Activated T-cell treated with anti-CD3 and anti-CD28 coated beads, Interleukin-2, amount 50 U/mL, for 24 hours (primary cell): ENCODE results near the gene IFT88.
A peak's percentile ranks its signal among the peaks of the same experiment; 100 is the strongest.

Source experiments
- DNase-seq: peaks from one replicate; pipeline ENCODE4 v3.0.0-alpha.2; 2020
- H3K27ac Mint-ChIP-seq: 2 replicates; pipeline ENCODE4 v1.8.0; 2020; ENCODE audit warnings: mild to moderate bottlenecking, mixed read lengths
- H3K27me3 Mint-ChIP-seq: 2 replicates; pipeline ENCODE4 v1.8.0; 2020; ENCODE audit warnings: mixed read lengths
- H3K36me3 Mint-ChIP-seq: 2 replicates; pipeline ENCODE4 v1.8.0; 2020; ENCODE audit warnings: low read depth, mixed read lengths
- H3K4me1 Mint-ChIP-seq: 2 replicates; pipeline ENCODE4 v1.8.0; 2020; ENCODE audit warnings: low read depth, mixed read lengths
- H3K4me3 Mint-ChIP-seq: 2 replicates; pipeline ENCODE4 v1.8.0; 2020; ENCODE audit warnings: mild to moderate bottlenecking, moderate library complexity, mixed read lengths
- H3K9me3 Mint-ChIP-seq: 2 replicates; pipeline ENCODE4 v1.8.0; 2020; ENCODE audit warnings: mixed read lengths

Gene IFT88

GRCh38 chr13:20702915-20703779 lies 136.2 kb downstream of the IFT88 start, which contains the start of gene IL17D:
TSS of gene IL17D (plus strand) at chr13:20703699. CDS start at chr13:20704002, 303 bp downstream.
- peaks cover 22% of the 10 kb centered on the region for H3K4me1 Mint-ChIP-seq
- H3K9me3 Mint-ChIP-seq: no peaks in the 10 kb centered on the region
- peaks cover 33% of the 10 kb centered on the region for H3K27me3 Mint-ChIP-seq
- peak within 1 kb of the TSS; percentile 80 for H3K27ac Mint-ChIP-seq
- peaks cover 2% of the 10 kb centered on the region for H3K36me3 Mint-ChIP-seq
- DNase-seq: peak; percentile 72
- H3K4me3 Mint-ChIP-seq: peak within 1 kb of the TSS; percentile 88

DNA sequence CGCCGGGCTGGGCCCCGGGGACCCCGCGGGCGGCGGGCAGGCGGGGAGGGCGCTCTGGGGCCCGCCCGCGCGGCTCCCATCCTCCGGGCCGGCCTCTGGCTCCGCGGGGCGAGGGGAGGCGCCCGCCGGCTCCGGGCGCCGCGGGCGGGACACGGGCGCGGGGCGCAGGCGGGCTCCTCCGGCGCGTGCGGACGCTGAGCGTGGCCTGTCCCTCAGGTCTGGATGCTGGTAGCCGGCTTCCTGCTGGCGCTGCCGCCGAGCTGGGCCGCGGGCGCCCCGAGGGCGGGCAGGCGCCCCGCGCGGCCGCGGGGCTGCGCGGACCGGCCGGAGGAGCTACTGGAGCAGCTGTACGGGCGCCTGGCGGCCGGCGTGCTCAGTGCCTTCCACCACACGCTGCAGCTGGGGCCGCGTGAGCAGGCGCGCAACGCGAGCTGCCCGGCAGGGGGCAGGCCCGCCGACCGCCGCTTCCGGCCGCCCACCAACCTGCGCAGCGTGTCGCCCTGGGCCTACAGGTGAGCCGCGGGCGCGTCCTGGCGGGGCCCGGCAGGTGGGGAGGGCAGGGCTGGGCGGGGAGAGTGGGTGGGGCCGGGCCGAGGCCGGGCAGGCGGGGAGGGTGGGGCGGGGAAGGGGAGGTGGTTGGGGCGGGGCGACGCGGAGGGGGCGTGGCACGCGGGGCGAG lies 137.0 kb downstream of the IFT88 start:
- DNase-seq: peak; percentile 87
- no peaks in the 10 kb centered on the region for H3K9me3 Mint-ChIP-seq
- peaks cover 30% of the 10 kb centered on the region for H3K27me3 Mint-ChIP-seq
- peaks cover 22% of the 10 kb centered on the region for H3K4me1 Mint-ChIP-seq
- no peak overlapping the region for H3K4me3 Mint-ChIP-seq
- peaks cover 2% of the 10 kb centered on the region for H3K36me3 Mint-ChIP-seq
- H3K27ac Mint-ChIP-seq: no peak overlapping the region

- H3K36me3 Mint-ChIP-seq: peaks cover 2% of the 10 kb centered on the region
- H3K4me1 Mint-ChIP-seq: peaks cover 29% of the 10 kb centered on the region
- no peaks in the 10 kb centered on the region for H3K9me3 Mint-ChIP-seq
- peak overlapping the region; percentile 60 for H3K4me3 Mint-ChIP-seq
- peaks cover 27% of the 10 kb centered on the region for H3K27me3 Mint-ChIP-seq
- no peak for DNase-seq
- H3K27ac Mint-ChIP-seq: no peak overlapping the region
Measured at GRCh38 chr13:20704459-20705069, 137.6 kb downstream of the IFT88 start.

GRCh38 chr13:20706661-20707060 lies 139.7 kb downstream of the IFT88 start:
- Mint-ChIP-seq H3K4me1 (peaks cover 24% of the 10 kb centered on the region), H3K4me3 (no peak overlapping the region), H3K27ac (no peak overlapping the region), H3K36me3 (peaks cover 2% of the 10 kb centered on the region), H3K27me3 (peaks cover 8% of the 10 kb centered on the region), H3K9me3 (no peaks in the 10 kb centered on the region)
- no peak for DNase-seq

GRCh38 chr13:20708216-20708615 lies 141.3 kb downstream of the IFT88 start:
- Mint-ChIP-seq H3K27me3 (peaks cover 12% of the 10 kb centered on the region), H3K27ac (no peak overlapping the region), H3K36me3 (peaks cover 1% of the 10 kb centered on the region), H3K9me3 (no peaks in the 10 kb centered on the region), H3K4me3 (no peak overlapping the region), H3K4me1 (peaks cover 12% of the 10 kb centered on the region)
- no peak for DNase-seq

- peaks cover 11% of the 10 kb centered on the region for H3K4me1 Mint-ChIP-seq
- no peaks in the 10 kb centered on the region for H3K36me3 Mint-ChIP-seq
- no peak overlapping the region for H3K4me3 Mint-ChIP-seq
- no peaks in the 10 kb centered on the region for H3K9me3 Mint-ChIP-seq
- no peak overlapping the region for H3K27ac Mint-ChIP-seq
- no peak for DNase-seq
- peaks cover 18% of the 10 kb centered on the region for H3K27me3 Mint-ChIP-seq
Measured at GRCh38 chr13:20709369-20709768, 142.4 kb downstream of the IFT88 start.

DNA sequence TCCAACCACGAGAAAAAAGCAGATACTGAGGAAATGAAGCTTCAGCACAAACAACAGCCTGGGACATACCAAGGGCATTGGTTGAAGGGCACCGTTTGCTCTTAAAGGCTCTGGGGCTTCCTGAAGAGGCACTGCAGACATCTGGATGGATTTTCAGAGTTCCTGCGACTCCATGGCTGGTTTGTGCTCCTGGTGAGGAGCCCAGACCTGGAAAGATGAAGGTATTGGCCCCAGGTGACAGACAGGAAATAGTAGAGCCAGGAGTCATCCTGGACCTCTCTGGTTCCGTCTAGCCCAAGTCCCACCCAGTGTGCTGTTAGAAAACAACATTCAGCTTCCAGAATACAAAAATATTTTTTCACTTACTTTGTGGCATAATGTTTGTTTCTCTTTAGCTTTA lies 142.8 kb downstream of the IFT88 start:
- DNase-seq: no peak
- Mint-ChIP-seq H3K27ac (no peak overlapping the region), H3K9me3 (no peaks in the 10 kb centered on the region), H3K36me3 (no peaks in the 10 kb centered on the region), H3K4me1 (peaks cover 11% of the 10 kb centered on the region), H3K27me3 (peaks cover 18% of the 10 kb centered on the region), H3K4me3 (no peak overlapping the region)

DNA sequence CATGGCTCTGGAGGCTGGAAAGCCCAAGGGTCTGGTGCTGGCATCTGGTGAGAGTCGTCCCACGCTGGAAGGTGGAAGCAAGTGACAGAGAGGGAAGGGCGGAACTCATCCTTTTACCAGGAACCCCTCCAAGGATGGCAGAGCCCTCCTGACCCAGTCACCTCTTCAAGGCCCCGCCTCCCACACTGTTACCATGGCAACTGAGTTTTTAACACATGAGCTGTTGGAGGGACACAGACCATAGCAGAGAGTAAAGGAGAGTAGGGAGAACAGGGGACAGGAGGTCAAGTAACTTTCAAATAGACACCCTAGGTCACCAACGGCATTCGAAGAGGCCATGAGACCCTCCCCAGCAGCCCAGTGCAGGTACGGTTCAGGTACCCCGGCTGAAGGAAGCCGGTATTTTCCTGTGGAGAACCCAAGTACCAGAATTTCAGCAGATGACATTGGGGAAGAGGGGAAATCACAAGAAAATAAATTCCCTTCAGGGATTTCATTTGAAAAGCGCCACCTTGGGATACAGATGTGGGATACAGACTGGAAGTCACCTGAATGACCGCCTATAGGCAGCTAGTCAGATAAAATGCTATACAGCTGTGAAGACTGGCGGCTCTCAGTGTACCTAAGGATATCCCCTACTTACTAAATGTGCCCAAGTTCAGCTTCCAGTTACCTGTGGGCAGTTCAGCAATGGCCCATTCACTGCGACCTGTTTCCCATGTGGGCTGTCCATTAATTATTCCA lies 144.5 kb downstream of the IFT88 start:
- no peak for DNase-seq
- Mint-ChIP-seq H3K4me3 (no peak overlapping the region), H3K4me1 (peaks cover 11% of the 10 kb centered on the region), H3K36me3 (no peaks in the 10 kb centered on the region), H3K9me3 (no peaks in the 10 kb centered on the region), H3K27me3 (peaks cover 18% of the 10 kb centered on the region), H3K27ac (no peak overlapping the region)

DNA sequence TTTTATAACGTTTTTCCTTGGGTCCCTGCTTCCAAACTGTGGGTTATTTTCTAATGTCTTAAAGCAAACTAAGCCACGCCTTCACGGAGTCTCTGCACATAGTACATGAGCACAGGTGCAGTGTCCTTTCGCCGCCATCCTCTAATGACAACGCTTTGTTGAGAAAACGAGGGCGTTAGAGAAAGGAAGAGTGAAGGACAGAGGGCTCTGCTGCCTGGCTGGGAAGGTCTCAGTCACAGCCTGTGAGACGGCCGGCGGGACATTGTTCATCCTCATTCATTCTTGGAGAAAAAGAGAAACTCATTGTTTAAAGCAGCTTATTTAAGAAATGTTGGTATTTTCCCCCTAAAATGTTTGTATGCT lies 146.0 kb downstream of the IFT88 start:
- no peak for DNase-seq
- Mint-ChIP-seq H3K9me3 (no peaks in the 10 kb centered on the region), H3K4me3 (no peak overlapping the region), H3K27ac (no peak overlapping the region), H3K36me3 (no peaks in the 10 kb centered on the region), H3K27me3 (peaks cover 18% of the 10 kb centered on the region), H3K4me1 (peaks cover 11% of the 10 kb centered on the region)

GRCh38 chr13:20713751-20714150 lies 146.8 kb downstream of the IFT88 start:
- peaks cover 18% of the 10 kb centered on the region for H3K27me3 Mint-ChIP-seq
- H3K27ac Mint-ChIP-seq: no peak overlapping the region
- peaks cover 11% of the 10 kb centered on the region for H3K4me1 Mint-ChIP-seq
- DNase-seq: no peak
- H3K36me3 Mint-ChIP-seq: no peaks in the 10 kb centered on the region
- no peak overlapping the region for H3K4me3 Mint-ChIP-seq
- no peaks in the 10 kb centered on the region for H3K9me3 Mint-ChIP-seq

DNA sequence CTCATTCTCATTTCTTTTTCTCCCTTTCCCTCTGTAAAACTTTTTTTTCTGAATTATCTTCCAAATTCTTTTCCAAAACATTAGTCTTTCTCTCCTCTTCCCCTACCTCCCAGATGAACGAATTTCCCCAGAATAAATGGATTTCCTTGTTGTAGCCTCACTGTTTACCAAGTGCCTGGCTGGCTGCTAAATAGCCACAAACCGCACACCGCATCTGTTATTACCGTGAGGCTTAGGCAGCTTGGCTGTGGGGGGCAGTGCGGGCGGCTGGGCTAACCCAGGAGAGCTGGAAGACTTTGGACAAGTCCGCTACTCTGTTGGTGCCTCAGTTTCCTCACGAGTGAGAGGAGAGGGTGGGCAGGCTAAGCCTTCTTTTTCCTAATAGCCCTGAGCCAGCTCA lies 147.2 kb downstream of the IFT88 start:
- Mint-ChIP-seq H3K4me3 (no peak overlapping the region), H3K4me1 (peaks cover 8% of the 10 kb centered on the region), H3K27me3 (peaks cover 18% of the 10 kb centered on the region), H3K9me3 (no peaks in the 10 kb centered on the region), H3K36me3 (no peaks in the 10 kb centered on the region), H3K27ac (no peak overlapping the region)
- DNase-seq: no peak

DNA sequence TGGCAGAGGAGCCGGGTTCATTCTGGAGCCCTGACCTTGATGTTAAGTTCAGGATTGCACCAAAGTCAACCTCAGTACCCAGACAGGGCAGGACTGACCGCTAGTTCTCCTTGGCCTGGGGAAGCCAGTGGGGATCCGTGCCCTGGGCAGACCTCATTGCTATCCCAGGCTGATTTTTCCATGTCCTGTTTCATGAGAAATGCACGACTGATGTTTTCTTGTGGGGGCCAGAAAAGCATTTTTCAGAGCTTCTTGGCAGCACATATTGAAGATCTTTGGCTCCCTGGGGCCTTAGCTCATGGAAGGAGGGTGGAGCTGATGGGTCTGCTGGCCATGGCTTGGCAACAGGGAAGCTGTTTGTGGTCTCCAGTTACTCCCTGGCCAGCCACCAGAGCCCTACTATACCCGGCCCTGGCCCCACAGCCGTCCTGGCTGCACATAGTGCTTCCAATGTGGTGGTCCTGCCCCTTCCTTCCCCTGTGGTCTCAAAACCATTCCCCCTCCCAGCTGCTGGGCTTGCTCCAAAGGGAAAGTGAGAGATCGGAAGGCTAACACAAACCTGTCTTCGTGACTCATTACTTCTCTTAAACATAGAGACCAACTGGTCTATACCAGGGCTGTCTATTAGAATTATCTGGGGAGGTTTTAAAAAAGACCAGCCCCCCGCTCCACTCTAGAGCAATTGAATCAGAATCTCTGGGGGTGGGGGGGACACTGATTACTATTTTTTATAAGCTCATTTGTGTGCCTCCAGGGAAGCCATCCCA lies 147.8 kb downstream of the IFT88 start:
- H3K4me1 Mint-ChIP-seq: peaks cover 3% of the 10 kb centered on the region
- H3K4me3 Mint-ChIP-seq: no peak overlapping the region
- no peaks in the 10 kb centered on the region for H3K36me3 Mint-ChIP-seq
- no peak for DNase-seq
- H3K9me3 Mint-ChIP-seq: no peaks in the 10 kb centered on the region
- peaks cover 18% of the 10 kb centered on the region for H3K27me3 Mint-ChIP-seq
- H3K27ac Mint-ChIP-seq: no peak overlapping the region

GRCh38 chr13:20715330-20715712 lies 148.4 kb downstream of the IFT88 start:
- no peak overlapping the region for H3K4me3 Mint-ChIP-seq
- no peaks in the 10 kb centered on the region for H3K9me3 Mint-ChIP-seq
- H3K27ac Mint-ChIP-seq: no peak overlapping the region
- no peak for DNase-seq
- H3K27me3 Mint-ChIP-seq: peaks cover 18% of the 10 kb centered on the region
- H3K4me1 Mint-ChIP-seq: peaks cover 3% of the 10 kb centered on the region
- H3K36me3 Mint-ChIP-seq: no peaks in the 10 kb centered on the region

DNA sequence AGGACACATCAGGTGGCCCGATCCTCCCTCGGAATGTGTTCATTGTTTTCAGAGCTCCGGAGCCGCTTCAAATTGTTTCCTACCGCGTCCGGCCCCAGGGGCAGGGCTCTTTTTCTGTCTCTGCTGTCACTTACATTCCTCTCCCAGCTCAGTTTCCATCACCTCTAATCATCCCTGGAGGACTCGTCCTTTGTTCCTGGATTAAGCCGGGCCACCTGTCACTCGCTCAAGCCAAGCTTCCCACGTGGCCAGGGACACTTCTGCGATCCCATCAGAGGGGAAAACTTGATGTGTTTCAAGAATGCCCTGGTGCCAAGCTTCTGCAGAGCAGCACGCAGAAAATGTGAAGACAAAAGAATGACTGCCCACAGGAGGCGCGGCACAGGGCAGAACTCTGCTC lies 150.0 kb downstream of the IFT88 start:
- Mint-ChIP-seq H3K4me1 (peaks cover 10% of the 10 kb centered on the region), H3K9me3 (no peaks in the 10 kb centered on the region), H3K27me3 (peaks cover 16% of the 10 kb centered on the region), H3K36me3 (no peaks in the 10 kb centered on the region), H3K27ac (no peak overlapping the region), H3K4me3 (no peak overlapping the region)
- no peak for DNase-seq
